Activated T-cell treated with anti-CD3 and anti-CD28 coated beads for 1 hour (primary cell): Measurements from ENCODE around the gene KIFAP3.
"Not testable (repeated sequence)": the region's sequence is repeated elsewhere in the genome, so short reads cannot be mapped to it uniquely, and the experiment has no call there.

Source experiments
- DNase-seq: peaks from one replicate; pipeline ENCODE4 v3.0.0-alpha.2; 2020; ENCODE audit warnings: low read depth

The KIFAP3 gene

DNA sequence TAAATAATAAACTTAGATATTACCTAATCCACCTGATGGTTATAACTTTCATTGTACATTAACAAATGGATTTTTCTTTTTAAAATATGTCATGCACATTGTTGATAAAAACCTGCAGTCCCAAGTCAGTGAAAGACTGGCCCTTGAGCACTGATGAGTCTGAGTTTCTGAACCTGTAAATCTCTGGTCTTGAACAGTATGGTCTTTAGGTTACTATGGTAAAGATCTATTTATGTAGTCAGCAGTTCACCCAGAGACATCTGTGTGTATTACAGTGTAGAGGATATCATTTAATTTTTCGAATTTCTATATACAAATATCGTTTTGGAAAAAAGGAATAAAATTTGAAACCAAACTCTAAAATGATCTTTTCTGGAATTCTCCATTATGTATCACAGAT is 150.4 kb downstream of the KIFAP3 start:
- DNase-seq = no peak

DNA sequence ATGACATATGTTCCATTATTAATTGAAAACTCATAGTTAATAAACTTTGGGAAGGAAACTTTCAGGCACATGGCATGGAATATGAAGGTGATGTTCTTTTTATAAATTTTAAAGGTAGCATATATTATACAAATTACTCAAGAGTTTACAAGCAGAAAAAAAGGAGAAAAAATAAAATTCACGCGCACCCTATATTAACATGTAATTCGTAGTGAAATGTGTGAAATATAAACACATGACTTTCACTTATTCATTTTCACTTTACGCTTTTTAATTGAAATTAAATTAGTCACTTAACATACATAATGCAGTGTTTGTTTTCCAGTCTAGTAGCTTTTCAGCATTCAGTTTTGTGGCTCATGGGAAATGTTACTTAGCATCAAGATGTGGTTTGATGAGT is 153.4 kb downstream of the KIFAP3 start:
- DNase-seq = no peak

DNA sequence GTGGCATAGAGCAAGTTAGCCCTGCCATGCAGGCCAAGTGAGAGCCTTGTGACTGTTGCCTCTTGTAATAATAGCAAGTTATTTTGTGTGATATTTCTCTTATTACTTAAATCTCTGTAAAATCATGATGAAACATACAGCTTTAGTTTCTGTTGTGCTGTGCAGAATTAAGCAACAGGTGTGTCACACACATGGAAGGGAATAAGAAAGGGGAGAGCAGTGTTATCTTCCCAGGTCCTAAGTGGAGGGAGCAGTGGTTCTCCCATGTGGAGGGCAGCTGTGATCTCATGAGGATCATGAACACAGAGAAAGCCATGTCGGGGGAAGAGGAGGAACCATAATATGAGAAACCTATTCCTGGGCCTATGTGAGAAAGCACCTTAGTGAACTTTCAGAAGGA is 155.6 kb downstream of the KIFAP3 start:
- no peak for DNase-seq

DNA sequence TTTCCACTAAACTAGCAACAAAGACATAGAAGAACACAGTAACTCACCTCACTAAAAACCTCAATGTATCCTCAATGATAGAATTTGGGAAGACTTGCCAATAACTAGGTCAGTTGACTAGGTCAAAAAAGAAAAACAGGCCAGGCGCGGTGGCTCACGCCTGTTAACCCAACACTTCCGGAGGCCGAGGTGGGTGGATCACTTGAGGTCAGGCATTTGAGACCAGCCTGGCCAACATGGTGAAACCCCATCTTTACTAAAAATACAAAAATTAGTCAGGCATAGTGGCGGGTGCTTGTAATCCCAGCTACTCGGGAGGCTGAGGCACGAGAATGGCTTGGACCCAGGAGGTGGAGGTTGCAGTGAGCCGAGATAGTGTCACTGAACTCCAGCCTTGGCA is 156.3 kb downstream of the KIFAP3 start:
- not testable (repeated sequence) for DNase-seq

DNA sequence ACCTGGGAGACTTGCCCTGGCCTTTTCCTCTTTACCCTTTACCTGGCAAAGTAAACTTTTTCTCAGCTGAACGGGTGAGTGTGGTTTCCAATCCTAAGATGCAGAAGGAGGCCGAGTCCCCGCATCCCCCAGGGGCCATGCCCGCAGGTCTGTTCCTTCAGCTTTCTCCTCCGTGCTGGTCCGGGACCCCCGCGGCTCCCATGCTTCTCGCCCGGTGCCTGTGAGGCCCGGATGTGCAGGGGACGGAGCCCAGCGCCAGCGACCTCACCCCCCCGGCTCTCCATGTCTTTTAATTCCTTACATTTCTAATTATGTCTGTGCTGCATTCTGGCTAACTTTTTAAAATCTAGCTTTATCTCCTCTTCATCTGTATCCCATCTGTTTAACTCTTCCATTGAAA is 159.3 kb downstream of the KIFAP3 start:
- no peak for DNase-seq

DNA sequence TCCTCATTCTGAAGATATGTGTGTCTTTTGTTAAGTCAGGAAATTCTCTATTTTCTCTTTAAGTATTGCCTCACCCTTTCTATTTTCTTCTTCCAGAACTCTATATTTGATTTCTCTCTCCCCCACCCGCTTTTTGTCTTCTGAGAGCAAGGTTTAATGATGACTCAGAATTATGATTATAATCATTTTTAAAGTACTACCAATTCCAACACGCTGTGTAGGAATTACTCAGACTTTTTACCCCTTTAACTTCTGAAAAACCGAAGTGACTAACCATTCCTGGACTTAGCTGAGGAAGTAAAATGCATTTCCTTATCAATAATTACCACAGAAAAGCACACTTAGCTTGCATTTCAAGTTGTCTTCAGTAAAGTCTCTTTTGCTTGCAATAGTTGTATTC is 160.0 kb downstream of the KIFAP3 start:
- no peak for DNase-seq

DNA sequence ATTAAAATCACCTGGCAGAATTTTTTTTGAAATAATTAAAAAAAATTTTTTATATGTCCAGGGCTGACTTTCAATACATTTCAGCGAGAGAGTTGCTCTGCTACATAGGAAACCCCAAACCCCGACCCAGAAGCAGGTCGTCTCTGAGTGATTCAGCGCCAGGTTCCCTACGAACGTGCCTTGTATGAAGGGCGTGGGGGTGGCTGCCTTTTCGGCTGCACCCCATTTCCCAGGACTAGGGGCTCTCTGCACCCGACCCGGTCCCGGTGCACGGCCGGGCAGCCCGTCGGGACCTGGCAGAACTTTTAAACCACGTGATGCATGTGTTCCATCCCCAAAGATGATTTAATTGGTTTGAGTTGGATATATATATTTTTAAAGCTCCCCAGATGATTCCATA is 165.0 kb downstream of the KIFAP3 start:
- no peak for DNase-seq

DNA sequence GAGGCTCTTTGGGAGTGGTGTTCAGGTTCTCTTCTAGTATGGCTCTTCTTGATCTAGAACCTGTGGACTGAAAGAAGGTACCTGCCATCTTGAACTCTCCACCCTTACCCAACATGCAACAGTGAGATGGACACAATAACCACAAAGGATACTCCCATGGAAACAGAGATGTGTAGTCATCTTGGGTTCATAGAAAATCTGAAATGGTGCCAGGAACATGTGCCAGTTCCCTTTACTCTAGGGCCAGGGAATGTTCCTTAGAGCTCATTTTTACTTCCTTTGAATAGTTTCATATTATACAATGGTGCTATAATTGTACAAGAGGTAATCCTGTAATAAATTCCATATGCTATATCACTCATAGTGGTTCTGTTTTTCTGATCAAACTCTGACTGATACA is 167.6 kb downstream of the KIFAP3 start:
- DNase-seq = no peak

DNA sequence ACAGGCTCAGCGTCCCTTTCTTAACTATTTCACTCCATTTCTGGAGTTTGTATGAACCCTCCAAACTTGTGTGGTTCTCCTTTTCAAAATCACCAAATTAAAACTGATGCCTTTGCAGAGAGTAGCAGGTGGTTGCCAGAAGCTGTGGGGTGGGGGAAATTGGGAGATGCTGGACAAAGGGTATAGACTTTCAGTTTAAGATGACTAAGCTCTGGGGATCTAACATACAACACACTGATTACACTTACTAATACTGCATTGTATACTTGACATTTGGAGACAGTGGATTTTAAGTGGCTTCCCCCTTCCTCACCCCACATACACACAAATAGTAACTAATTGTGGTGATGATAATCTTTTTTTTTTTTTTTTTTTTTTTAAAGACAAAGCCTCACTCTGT is 169.7 kb downstream of the KIFAP3 start:
- no peak for DNase-seq

DNA sequence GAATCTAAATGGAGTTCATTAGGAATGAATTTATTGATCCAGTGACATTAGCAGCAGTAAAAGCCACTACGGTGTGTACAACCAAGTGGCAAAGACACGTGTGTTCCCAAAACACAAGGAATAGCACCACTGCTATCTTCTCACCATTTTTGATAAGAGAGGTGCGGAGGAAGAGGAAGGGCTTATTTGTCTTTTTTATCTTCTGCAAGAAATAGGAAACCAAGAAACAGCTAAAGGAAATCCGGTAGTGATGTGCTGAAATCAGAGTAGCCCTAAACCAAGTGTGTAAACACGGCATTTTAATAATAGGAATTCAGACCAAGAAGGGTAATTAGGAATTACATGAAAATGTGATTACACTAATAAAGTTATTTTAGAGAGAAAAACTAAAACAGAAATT is 171.7 kb downstream of the KIFAP3 start:
- DNase-seq = no peak

DNA sequence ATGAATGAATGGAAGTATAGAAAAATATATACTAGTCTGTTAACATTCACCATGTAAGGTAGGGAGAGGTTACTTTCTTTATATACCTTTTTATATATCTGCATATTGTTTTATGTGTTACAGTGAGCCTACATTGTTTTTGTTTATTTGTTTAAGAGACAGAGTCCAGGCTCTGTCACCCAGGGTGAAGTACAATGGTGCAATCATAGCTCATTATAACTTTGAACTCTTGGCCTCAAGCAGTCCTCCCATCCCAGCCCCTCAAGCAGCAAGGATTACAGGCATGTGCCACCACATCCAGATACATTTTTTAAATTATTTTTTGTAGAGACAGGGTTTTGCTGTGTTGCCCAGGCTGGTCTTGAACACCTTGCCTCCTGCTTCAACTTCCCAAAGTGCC is 173.4 kb downstream of the KIFAP3 start:
- DNase-seq = no peak

DNA sequence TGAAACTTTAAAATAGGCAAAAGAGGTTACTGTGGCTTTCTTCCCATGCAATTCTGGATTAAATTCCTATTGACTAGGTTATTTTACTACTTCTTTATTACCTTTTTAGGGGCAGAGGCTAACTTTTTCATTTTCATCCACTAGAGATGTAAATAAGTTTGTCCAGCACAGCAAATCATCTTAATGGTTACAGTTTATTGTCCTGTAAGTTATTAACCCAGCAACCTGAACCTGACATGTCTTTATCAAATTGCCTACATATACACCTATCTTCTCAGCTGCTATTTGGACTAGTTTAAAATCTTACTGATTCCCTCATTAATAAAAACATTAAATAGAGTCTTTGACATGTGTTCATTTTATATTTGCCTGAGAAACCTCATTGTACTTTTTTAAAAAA is 173.9 kb downstream of the KIFAP3 start:
- DNase-seq = no peak

DNA sequence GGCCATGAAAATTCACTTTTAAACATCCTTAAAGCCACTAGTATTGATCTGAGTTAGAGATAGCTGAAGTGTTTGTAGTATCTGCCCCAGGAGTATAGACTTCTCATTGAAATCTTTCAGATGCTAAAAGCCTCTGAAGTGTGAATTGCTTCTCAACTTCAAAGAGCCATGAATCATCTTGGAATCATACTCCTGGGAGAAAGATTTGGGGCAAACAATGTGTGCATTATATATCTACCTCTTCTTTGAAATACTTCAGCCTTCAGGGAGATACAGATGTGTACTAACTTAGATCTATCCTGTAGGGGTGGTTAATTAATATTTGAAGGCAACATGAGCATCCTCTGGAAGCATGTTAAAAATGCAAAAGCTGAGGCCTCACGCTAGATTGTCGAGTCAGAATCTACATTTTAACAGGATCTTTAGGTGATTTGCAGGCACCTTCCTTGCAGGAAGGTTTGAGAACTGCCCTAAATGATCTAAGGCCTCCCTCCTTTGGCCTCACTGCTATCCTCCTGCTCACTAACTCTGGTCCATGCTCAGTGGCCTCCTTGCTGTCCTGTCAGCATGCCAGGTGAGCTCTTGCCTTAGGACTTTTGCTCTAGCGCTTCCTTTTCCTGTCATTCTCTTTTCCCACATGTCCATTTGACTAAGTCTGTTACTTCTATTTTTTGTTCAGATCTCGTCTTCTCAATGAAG is 174.8 kb downstream of the KIFAP3 start:
- no peak for DNase-seq

DNA sequence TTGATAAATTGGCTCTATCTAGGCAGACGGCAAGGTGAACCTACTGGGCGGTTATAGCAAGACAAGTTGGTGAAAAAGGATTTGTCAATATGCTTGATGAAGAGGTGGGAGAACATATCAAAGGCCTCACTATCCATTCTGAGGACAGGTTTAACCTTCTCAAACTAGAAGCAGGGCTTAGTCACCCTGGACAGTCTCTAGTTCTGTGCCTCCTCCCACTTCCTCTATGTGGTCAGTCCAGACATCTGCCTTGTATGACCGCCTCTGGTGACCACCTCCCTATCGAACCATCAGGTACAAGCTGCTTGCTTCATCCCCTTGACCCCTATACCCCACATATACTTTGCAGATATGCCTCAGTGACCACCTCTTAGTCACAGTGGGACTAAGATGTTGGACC is 178.5 kb downstream of the KIFAP3 start:
- DNase-seq = no peak

DNA sequence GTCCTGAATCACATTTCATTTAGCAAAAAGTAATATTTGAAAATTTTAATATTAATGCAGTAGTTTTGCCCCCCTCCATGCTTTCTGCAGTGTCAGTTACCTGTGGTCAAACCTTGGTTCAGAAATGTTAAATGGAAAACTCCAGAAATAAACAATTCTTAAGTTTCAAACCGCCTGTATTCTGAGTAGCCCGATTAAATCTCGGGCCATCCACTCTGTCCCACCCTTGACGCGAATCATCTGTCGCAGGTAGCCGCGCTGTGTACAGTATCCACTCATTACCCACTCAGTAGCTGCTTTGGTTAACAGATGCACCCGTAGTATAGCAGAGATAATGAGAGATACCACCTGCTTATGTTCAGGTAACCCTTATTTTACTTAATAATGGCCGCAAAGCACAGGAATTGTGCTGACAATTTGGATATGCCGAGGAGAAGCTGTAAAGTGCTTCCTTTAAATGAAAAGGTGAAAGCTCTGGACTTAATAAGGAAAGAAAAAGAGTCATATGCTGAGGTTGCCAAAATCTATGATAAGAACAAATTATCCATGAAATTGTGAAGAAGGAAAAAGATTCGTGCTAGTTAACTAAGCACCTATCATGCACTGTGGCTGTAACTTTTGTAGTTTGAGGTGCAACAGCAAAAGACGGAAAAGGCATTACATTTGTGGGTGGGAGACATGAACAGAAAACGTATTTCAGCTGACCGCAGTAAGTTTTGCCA is 179.9 kb downstream of the KIFAP3 start:
- no peak for DNase-seq

DNA sequence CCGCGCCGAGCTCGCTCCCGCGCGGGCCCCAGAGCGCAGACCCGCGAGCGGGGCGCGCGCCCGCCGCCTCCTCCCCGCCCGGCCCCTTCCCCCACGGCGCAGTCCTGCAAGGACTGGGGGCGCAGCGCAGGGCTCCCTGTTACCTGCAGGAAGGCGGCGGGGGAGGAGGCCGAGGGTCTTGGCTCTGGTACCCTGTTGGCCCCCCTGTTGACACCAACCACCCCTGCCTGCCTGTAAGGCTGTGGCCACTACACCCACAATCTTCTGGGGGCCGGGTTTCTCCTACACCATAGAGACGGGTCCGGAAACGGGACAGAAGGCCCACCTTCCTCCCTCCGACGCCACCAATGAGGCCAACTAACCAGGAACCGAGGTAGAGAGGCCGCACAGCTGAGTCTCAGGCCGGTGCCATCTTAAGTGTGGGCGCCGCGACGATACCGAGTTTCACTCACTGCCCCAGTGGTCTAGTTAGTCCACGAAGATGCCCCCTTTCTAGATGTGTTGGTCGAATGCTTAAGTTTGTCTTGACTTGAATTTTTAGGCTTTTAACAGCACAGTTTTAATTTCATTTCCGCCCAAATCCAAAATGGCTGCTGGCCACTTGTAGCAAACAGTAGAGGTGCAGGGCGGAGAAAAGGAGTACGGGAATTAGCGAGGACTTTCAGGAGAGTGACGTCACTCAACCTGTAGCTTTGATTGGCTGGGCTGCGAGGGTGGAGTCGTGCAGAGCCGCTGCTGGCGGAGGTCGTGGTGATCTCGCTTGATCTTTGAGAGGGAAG is 180.7 kb downstream of the KIFAP3 start, which contains the start of gene SCYL3:
Gene SCYL3, minus strand, starts transcription at position 252 of the 779 bp plus-strand sequence. CDS start 5,056 bp downstream, outside the sequence.
- DNase-seq = peak; percentile 77

DNA sequence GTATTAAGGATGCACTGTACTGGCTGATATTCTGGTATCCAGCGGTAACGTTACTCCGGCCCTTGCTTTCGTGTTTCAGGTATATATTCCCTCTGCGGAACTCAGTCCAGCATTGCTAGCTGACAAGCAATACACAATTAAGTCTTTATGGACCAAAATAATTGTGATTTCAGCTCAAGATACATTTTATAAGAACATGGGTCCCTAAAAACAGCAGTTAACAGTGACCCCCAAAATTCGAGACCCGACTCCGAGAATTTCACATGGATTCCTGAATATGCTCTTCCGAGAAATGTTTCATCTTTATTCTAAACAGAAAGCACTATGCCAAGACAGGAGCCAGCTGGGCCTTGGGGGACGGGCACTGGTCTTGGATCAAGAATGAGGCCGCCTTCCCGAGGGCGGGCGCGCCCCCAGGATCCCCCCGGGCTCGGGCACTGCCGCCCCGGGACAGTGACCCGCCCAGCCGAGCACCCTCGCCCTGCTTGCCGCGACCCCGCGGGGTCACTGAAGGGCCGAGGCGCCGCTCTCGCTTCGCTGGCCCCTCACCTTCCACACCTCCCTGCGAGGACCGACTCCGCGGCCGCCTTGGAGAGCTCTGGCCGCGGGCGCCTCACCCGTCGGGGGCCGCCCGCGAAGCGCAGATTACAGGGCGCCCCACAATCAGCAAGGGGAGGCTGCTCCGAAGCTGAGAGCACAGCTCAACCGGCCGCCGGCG is 181.4 kb downstream of the KIFAP3 start:
- DNase-seq = no peak

DNA sequence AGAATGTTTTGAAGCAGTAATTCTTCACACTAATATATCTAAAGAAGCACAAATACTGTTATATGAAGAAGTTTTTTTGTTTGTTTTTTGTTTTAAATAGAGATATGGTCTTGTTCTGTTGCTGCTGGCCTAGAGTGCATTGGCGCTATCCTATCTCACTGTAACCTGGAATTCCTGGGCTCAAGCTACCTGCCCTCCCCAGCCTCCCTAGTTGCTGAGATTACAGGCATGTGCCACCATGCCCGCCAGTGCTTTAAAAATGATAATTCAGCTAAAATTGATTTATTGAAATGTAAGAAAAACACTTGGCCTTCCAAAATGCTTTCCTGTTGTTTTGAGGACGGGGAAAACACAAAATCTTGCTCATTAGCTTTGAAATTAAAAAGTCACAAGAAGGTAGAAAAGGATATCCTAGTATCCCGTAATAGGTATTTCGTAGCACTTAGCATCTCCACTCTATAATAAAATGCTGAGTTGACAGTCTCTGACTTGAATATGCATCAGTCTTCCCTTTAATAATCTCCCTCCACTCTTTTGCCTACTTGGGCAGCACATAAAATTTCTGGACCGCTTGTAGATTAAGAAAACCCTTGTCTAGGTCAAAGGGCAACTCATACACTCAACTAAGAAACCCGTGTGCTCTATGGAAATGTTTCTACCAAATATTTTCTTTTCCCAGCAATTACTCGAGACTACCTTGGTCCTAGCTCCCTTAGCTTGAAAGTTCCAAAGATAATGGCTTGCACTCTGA is 182.1 kb downstream of the KIFAP3 start:
- no peak for DNase-seq

DNA sequence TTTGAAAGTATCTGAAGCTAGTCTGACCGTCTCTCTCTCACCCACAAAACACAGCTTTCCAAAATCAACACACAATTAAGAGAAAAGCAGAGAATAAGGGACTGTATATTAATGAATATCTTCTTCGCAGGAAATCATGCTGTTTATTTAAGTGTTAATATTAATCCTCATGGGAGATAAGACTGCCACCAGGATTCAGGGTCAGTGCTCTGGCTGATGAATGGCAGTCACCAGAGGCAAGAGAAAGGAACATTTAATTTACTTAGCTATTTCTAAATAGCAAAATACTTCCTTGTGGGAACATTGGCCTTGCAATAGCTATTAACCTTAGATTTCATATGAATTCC is 183.0 kb downstream of the KIFAP3 start:
- DNase-seq = no peak

DNA sequence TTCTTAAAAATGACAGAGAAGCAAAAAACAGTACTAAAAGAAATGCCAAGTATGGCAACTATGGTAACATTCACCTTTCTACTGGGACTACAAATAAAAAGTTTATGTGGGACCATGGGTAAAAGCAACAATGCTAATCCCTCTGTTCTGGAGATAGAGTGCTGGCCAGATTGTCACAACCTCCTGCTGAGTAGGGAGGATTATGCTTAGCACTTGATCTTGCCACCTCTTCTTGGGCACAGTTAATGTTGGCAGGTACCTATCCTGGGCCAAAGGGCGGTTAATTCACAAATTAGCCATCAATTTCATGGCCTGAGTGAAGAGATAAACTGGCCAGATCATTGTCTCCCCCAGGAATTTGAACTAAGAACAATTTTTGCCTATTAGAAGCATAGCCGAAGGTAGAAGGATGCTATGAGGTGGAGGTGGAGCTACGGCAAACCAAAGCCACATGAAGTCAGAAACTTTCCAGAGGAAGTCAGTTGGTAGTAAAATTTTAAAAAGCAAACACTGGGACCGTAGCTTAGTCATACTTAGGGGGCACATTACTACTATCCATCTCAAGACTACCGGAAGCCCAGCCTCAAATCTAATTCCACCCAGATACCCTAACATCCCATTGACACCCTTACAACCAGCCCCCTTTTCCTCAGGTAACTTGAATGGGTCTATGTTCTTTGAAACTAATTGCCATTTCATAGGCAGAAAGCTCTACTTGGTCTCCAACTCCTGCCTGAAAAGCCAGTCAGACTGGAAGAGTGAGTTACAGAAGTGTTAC is 183.5 kb downstream of the KIFAP3 start:
- DNase-seq = peak; percentile 15

DNA sequence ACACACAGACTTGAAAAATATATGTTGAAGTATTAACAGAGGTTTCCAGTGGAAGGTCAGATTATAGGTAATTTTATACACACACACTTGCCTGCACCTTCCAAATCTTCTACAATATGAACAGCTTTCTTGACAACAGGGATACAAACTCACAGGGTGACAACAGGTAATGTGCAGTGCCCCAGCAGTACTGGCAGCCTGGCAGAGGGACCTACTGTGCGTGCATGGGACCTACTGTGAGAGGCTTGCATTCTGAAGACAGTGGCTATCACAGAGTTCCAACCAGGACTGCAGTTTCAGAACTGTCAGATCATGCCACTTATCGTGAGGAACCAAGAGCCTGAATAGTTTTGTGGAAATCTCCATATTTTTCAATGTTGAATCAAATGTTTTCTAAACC is 184.6 kb downstream of the KIFAP3 start:
- no peak for DNase-seq
